Endothelial cell of hepatic sinusoid (primary cell): ENCODE measurements around the gene KCNK5.

ENCODE experiments used
- in situ Hi-C: cut with HindIII; loops from 2 replicates; pipeline ENCODE4 v1.10.0; 2017; ENCODE audit warnings: low sequenced_read_pairs

KCNK5 gene

GRCh38 chr6:39243809-39244208 lies 14.5 kb upstream of the KCNK5 start:
- in situ Hi-C loops = no loop called here

- in situ Hi-C loops = no loop called here
Observed at GRCh38 chr6:39240155-39240757, 11.0 kb upstream of the KCNK5 start.

- in situ Hi-C loops = no loop called here
Observed at GRCh38 chr6:39239527-39240154, 10.4 kb upstream of the KCNK5 start.

- in situ Hi-C loops = no loop called here
Observed at GRCh38 chr6:39236742-39237141, 7.5 kb upstream of the KCNK5 start.

- in situ Hi-C loops = no loop called here
Observed at GRCh38 chr6:39233333-39233732, 4.1 kb upstream of the KCNK5 start.

- in situ Hi-C loops = no loop called here
Observed at GRCh38 chr6:39231521-39232243, 2.4 kb upstream of the KCNK5 start.

GRCh38 chr6:39230654-39231035 lies 1.4 kb upstream of the KCNK5 start:
- in situ Hi-C loops = no loop called here

- in situ Hi-C loops = loop anchor here (5.0 kb wide), 1 partner anchor 89 kb away; no protein-coding TSS in a partner anchor
Observed at GRCh38 chr6:39228111-39228971, 934 bp downstream of the KCNK5 start.

- in situ Hi-C loops = loop anchor here (5.0 kb wide), 1 partner anchor 90 kb away; no protein-coding TSS in a partner anchor
Observed at GRCh38 chr6:39227476-39227875, 1.8 kb downstream of the KCNK5 start.

GRCh38 chr6:39226639-39227329 lies 2.5 kb downstream of the KCNK5 start:
- in situ Hi-C loops = loop anchor here (5.0 kb wide), 1 partner anchor 91 kb away; no protein-coding TSS in a partner anchor

- in situ Hi-C loops = loop anchor here (5.0 kb wide), 1 partner anchor 91 kb away; no protein-coding TSS in a partner anchor
Observed at GRCh38 chr6:39225946-39226437, 3.3 kb downstream of the KCNK5 start.

- in situ Hi-C loops = loop anchor here (5.0 kb wide), 1 partner anchor 92 kb away; no protein-coding TSS in a partner anchor
Observed at GRCh38 chr6:39225543-39225942, 3.7 kb downstream of the KCNK5 start.

- in situ Hi-C loops = loop anchor here (5.0 kb wide), 1 partner anchor 93 kb away; no protein-coding TSS in a partner anchor
Observed at GRCh38 chr6:39224523-39225182, 4.6 kb downstream of the KCNK5 start.

- in situ Hi-C loops = no loop called here
Observed at GRCh38 chr6:39224011-39224410, 5.3 kb downstream of the KCNK5 start.

GRCh38 chr6:39223555-39223954 lies 5.7 kb downstream of the KCNK5 start:
- in situ Hi-C loops = no loop called here

GRCh38 chr6:39223061-39223460 lies 6.2 kb downstream of the KCNK5 start:
- in situ Hi-C loops = no loop called here

GRCh38 chr6:39221779-39222641 lies 7.3 kb downstream of the KCNK5 start:
- in situ Hi-C loops = no loop called here

GRCh38 chr6:39221115-39221514 lies 8.2 kb downstream of the KCNK5 start:
- in situ Hi-C loops = no loop called here
